HG03575 (cell line): ENCODE data around the gene SYTL3.
"Not testable (repeated sequence)": the region's sequence is repeated elsewhere in the genome, so short reads cannot be mapped to it uniquely, and the experiment has no call there.

Experiments used
- ATAC-seq: cut with Tn5 transposase; IDR thresholded peaks from one replicate; pipeline ENCODE4 v1.9.1; 2021; ENCODE audit not compliant: unreplicated experiment, insufficient number of reproducible peaks, low FRiP score; ENCODE audit errors: extremely low read depth

The SYTL3 gene

DNA sequence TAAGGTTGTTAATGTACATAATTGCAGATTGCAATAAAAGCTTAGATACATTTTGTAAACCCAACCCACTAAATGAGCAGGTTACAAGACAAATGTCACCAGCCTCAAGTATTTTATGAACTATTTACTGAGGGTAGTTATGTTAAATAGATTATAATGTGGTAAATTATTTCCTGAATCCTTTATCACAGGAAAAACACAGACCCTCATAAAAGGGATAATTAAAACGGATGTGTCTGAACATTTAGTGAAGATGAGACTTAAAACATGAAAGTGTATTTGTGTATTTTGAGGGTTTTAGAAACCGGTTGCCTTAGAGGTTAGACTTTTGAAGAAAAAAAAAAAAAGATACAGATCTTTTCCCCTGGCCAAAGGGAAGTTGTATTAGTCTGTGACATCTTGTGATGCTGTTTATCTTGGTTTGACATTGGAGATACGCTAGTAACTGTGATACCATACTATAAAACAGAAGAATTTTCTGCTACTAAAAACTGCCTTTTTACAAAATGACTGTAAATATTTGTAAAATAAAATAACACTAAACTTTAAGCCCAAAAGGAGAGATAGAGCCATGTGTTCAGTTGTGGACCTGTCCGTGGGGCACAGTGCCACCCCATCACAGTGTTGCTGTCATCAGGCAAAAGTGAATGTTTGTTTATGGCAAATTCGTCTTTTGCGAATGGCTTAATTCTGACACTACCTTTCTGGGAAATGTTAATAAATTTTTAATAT lies 15.0 kb upstream of the SYTL3 start:
- ATAC-seq, result no peak

GRCh38 chr6:158635427-158636073 lies 14.3 kb upstream of the SYTL3 start:
- ATAC-seq, result no peak

- ATAC-seq, result no peak
Measured at GRCh38 chr6:158636778-158637177, 13.1 kb upstream of the SYTL3 start.

DNA sequence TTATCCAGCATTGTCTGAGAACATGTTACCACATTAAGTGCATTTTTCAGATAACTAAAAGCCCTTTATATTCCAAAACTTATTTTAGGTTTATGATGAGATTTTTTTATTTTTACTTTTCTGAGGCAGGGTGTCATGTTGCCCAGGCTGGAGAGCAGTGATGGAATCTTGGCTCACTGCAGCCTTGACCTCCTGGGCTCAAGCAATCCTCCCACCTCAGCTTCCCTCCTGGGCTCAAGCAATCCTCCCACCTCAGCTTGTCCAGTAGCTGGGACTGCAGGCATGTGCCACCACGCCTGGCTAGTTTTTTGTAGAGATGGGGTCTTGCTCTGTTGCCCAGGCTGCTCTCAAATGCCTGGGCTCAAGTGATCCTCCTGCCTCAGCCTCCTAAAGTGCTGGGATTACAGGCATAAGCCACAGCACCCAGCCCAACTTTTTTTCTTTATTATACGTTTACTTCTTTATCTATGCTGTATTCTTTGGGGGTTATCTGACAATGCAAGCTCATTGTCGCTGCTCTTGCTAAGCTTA lies 11.5 kb upstream of the SYTL3 start:
- ATAC-seq, result no peak

DNA sequence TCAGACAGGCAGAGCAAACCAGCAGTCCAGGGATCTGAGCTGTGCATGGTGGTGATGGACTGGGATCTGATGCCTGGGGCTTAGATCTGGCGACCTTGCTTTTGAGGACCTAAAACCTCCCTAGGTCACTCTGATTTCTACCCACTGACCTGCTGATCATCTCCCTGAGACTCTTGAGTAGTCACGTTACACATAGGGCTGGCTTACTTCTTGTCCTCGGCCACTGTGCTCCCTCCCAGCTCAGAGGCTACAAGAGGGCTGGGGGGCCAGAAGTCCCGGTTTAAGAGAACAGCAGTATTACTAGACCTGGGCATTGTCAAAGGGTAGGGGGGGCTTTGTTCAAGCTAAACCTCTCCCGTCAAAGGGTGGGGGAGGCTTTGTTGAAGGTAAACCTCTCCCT lies 10.8 kb upstream of the SYTL3 start:
- no peak for ATAC-seq

GRCh38 chr6:158640519-158640918 lies 9.3 kb upstream of the SYTL3 start:
- no peak for ATAC-seq

DNA sequence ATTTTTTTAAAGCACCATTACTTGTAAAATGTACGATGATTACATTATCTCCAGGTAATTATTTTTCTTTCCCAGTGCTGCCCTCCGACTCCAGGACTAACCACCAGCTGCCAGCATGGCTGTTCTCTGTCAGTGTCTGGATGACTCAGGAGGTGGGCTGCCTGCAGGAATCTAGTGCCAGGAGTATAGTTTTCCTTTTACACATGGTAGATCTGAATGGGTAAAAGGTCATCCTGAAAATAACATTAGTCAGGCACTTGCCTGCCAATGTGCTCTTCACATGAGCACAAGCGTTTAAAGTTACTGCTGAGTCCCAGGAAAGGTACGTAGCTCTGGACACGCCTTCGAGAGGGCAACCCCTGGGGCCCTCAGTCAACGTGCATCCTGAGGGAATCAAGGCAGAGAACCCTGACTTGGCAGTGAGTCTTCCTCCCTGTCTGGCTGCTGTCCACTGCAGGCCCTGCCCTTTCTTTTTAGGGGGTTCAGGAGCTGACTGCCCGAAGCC lies 7.7 kb upstream of the SYTL3 start:
- no peak for ATAC-seq

- no peak for ATAC-seq
Measured at GRCh38 chr6:158643836-158644230, 6.0 kb upstream of the SYTL3 start.

- ATAC-seq, result no peak
Measured at GRCh38 chr6:158644231-158645063, 5.4 kb upstream of the SYTL3 start, which contains the start of gene DYNLT1. Gene DYNLT1 (minus strand): TSS chr6:158644743. CDS start chr6:158644708, 35 bp downstream.

DNA sequence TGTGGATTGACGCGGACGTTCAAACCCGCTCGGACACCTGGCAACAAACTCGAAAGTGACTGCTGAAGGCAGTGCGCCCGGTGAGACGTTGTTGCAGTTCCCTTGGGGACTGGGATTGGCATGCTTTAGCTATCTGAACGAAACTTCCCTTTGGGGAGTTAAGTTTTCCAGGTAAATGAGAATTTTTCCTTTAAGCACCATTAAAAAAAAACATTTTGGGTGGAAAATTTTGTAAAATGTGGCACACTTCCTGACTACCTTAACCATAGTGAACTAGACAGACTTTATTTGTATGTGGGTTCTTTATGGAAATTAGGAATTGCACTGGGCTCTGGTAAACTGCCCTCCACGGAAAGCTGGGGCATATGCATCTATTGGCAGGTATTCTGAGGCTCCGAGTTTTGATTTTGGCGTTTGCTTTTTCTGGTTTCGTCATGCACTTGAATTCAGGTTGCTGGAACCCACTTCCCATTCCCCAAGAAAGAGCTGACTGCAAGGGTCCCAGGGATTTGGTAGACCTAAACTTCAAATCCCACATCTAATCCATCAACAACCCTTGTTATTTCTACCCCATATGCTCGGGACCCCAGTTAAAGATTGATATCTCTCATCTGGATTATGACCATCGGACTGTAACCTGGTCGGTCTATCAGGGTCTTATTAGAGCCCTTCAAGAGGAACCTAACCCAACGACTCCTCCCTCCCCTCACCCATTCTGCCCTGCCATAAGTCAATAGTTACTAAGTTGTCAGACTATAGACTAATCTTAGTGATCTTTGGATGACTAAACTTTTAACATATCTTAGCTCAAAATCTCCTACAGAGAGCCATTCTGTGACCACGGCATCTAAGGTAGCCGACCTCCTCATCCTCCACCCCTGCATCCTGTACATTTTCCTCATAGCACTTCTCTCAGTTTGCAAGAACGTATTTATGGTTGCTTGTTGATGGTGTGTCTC lies 4.5 kb upstream of the SYTL3 start:
- no peak for ATAC-seq

- ATAC-seq, result no peak
Measured at GRCh38 chr6:158646023-158646910, 3.6 kb upstream of the SYTL3 start.

DNA sequence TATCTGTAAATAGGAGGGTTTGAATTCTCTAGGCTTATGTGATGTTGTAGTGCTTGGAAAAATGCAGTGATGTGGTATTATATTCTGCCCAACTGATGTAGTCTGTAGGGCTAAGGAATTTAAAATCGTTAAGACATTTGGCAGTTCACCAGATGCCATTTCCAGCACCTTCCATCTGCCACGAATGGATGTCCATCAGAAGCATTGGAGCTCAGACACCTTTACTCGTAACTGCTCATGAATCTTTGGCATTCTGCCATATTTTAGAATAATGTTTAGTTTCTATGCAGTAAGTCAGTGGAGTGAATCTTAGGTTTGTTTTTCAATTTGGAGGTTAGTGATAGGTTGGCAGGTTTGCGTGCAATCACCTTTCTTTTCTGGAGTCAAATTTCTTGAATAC lies 2.4 kb upstream of the SYTL3 start:
- no peak for ATAC-seq

GRCh38 chr6:158648682-158649131 lies 1.1 kb upstream of the SYTL3 start:
- peak; percentile 18 for ATAC-seq

GRCh38 chr6:158651981-158652737 lies 2.3 kb downstream of the SYTL3 start:
- not testable (repeated sequence) for ATAC-seq

DNA sequence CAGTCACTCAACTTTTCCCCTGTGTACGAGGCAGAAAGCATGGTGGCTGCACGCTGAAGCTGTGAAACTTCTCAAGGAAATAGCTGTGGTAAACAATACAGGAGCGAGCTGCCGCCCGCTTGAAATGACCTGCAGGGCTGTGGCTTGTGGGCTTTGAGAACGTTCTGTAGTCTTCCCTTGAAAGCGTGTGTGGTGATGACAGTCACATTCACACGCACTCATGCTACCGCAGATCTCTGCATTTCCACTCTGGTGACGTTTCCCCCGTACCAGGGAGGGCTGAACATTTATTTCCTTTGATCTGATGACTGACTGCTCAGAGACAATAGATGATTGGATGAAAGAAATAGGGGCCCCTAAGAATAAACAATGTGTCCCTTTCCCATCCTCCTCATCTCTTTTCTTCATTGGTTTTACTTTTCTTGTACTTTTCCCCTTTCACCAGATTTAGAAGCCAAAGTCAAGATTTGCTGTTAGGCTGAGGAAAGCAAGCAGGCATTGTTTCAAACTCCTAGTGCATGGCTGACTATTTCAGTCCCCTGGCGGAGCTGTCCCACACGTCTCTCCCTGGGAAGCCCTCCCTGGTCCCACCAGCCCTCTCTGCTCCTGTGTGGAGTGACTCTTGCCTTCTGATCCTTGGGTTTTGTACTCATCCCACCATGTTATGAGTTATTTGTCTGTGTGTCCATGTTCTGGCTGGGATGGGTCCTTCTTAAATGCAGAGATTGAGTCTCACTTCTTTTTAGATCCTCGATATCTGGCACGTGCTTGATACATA lies 3.9 kb downstream of the SYTL3 start:
- ATAC-seq, result peak; percentile 34

- ATAC-seq, result no peak
Measured at GRCh38 chr6:158654498-158654897, 4.6 kb downstream of the SYTL3 start.
